ENCODE data around the gene NODAL.

Gene NODAL

GRCh38 chr10:70478191-70479164 is 37.0 kb upstream of the NODAL start, which contains the start of gene PALD1:
Gene PALD1, plus strand, starts transcription at chr10:70478767. Its CDS starts 47,185 bp downstream, at chr10:70525952.
- intact Hi-C loops (cut with DNase I; ENCODE audit: low total_unique reads) = no loop called here
- peak within 1 kb of the TSS; percentile 55 to 76 for H3K4me3 ChIP-seq
- H3K9me3 ChIP-seq = no peaks in the 10 kb centered on the region
- peak; percentile 77 to 88 for DNase-seq
- H3K27ac ChIP-seq = peak within 1 kb of the TSS; percentile 75 to 76
- peak; percentile 37 to 45 for TF ChIP-seq CTCF (IDR thresholded peaks at IDR 0.05)
- H3K4me1 ChIP-seq = peaks cover 4 to 54% (median 48%) of the 10 kb centered on the region in 4 donors
- no peaks in the 10 kb centered on the region for H3K27me3 ChIP-seq
- no peaks in the 10 kb centered on the region for H3K36me3 ChIP-seq

GRCh38 chr10:70477661-70478162 is 36.2 kb upstream of the NODAL start:
- H3K9me3 ChIP-seq = no peaks in the 10 kb centered on the region
- H3K36me3 ChIP-seq = no peaks in the 10 kb centered on the region
- no peak for DNase-seq
- intact Hi-C loops (cut with DNase I; ENCODE audit: low total_unique reads) = no loop called here
- H3K4me3 ChIP-seq = peak overlapping the region; percentile 55 to 76
- H3K4me1 ChIP-seq = peaks cover 2 to 47% (median 40%) of the 10 kb centered on the region in 4 donors
- no peaks in the 10 kb centered on the region for H3K27me3 ChIP-seq
- no peak for TF ChIP-seq CTCF (IDR thresholded peaks at IDR 0.05)
- peak overlapping the region; percentile 75 to 76 for H3K27ac ChIP-seq

GRCh38 chr10:70476249-70477035 is 35.0 kb upstream of the NODAL start:
- no peak for DNase-seq
- no peaks in the 10 kb centered on the region for H3K9me3 ChIP-seq
- no peaks in the 10 kb centered on the region for H3K36me3 ChIP-seq
- H3K4me3 ChIP-seq = no peak overlapping the region
- H3K4me1 ChIP-seq = peaks cover 0 to 34% (median 28%) of the 10 kb centered on the region in 4 donors
- intact Hi-C loops (cut with DNase I; ENCODE audit: low total_unique reads) = no loop called here
- H3K27ac ChIP-seq = no peak overlapping the region
- no peak for TF ChIP-seq CTCF (IDR thresholded peaks at IDR 0.05)
- H3K27me3 ChIP-seq = no peaks in the 10 kb centered on the region

- no peak for TF ChIP-seq CTCF (IDR thresholded peaks at IDR 0.05)
- Histone ChIP-seq H3K27me3 (no peaks in the 10 kb centered on the region), H3K4me3 (no peak overlapping the region), H3K4me1 (peaks cover 0 to 32% (median 24%) of the 10 kb centered on the region in 4 donors), H3K36me3 (no peaks in the 10 kb centered on the region), H3K9me3 (no peaks in the 10 kb centered on the region), H3K27ac (no peak overlapping the region)
- no peak for DNase-seq
- intact Hi-C loops (cut with DNase I; ENCODE audit: low total_unique reads) = no loop called here
These were observed 34.2 kb upstream of the NODAL start for GRCh38 chr10:70475661-70476060.

- Histone ChIP-seq H3K27me3 (no peaks in the 10 kb centered on the region), H3K4me1 (peaks cover 0 to 23% (median 16%) of the 10 kb centered on the region in 4 donors), H3K27ac (no peak overlapping the region), H3K9me3 (no peaks in the 10 kb centered on the region), H3K4me3 (no peak overlapping the region), H3K36me3 (no peaks in the 10 kb centered on the region)
- no peak for DNase-seq
- intact Hi-C loops (cut with DNase I; ENCODE audit: low total_unique reads) = no loop called here
- TF ChIP-seq CTCF (IDR thresholded peaks at IDR 0.05) = no peak
These were observed 33.3 kb upstream of the NODAL start for GRCh38 chr10:70474780-70475179.

Measured in tibial artery (tissue), 4 donors.